Stimulated activated naive CD8-positive, alpha-beta T cell treated with anti-CD3 and anti-CD28 coated beads, Interleukin-15, Interleukin-2, amounts not matched to agents 100 U/mL and 50 U/mL, for 24 hours (primary cell): ENCODE data around the gene NOP58.
"Not testable (repeated sequence)": the region's sequence is repeated elsewhere in the genome, so short reads cannot be mapped to it uniquely, and the experiment has no call there.

ENCODE experiments used
- ATAC-seq: fragments of 150-1000 bp; cut with Tn5 transposase; one replicate; pipeline ENCODE4 v1.10.0; 2021
- DNase-seq: peaks from one replicate; pipeline ENCODE4 v3.0.0; 2021

NOP58 gene

GRCh38 chr2:202265467-202266277, at the start of gene NOP58:
NOP58 (plus strand) TSS chr2:202265763; CDS start chr2:202265942, 179 bp downstream.
- DNase-seq: peak; percentile 88
- peak; percentile 91 for ATAC-seq

- ATAC-seq: no peak
- DNase-seq: no peak
Observed at GRCh38 chr2:202221873-202222272, 43.7 kb upstream of the NOP58 start.

- ATAC-seq: peak; percentile 40
- DNase-seq: no peak
Observed at GRCh38 chr2:202237787-202238233, 27.8 kb upstream of the NOP58 start.

- DNase-seq: peak; percentile 92
- peak; percentile 97 for ATAC-seq
Observed at GRCh38 chr2:202238234-202239197, 27.0 kb upstream of the NOP58 start, which contains the start of gene SUMO1. SUMO1 (minus strand) TSS chr2:202238597; CDS start chr2:202238451, 146 bp downstream.

- DNase-seq, ATAC-seq: not testable (repeated sequence)
Observed at GRCh38 chr2:202247710-202248109, 17.9 kb upstream of the NOP58 start.

GRCh38 chr2:202249521-202250253, 15.9 kb upstream of the NOP58 start:
- ATAC-seq: no peak
- DNase-seq: no peak

GRCh38 chr2:202251494-202251893, 14.1 kb upstream of the NOP58 start:
- ATAC-seq (no peak), DNase-seq (no peak)

GRCh38 chr2:202261531-202261930, 4.0 kb upstream of the NOP58 start:
- ATAC-seq: no peak
- DNase-seq: no peak

- DNase-seq: no peak
- ATAC-seq: no peak
Observed at GRCh38 chr2:202267495-202267894, 1.9 kb downstream of the NOP58 start.

GRCh38 chr2:202269585-202269984, 4.0 kb downstream of the NOP58 start:
- no peak for ATAC-seq

GRCh38 chr2:202270487-202270886, 4.9 kb downstream of the NOP58 start:
- DNase-seq: no peak
- ATAC-seq: no peak

More at GRCh38 chr2:202269585-202269984, 4.0 kb downstream of the NOP58 start:
- no peak for DNase-seq

GRCh38 chr2:202276078-202276720, 10.6 kb downstream of the NOP58 start:
- ATAC-seq: peak; percentile 71
- DNase-seq: not testable (repeated sequence)

- DNase-seq (no peak), ATAC-seq (peak; percentile 84)
Observed at GRCh38 chr2:202278036-202278760, 12.6 kb downstream of the NOP58 start.

- DNase-seq (no peak), ATAC-seq (no peak)
Observed at GRCh38 chr2:202278944-202279343, 13.4 kb downstream of the NOP58 start.

- ATAC-seq (no peak), DNase-seq (no peak)
Observed at GRCh38 chr2:202286595-202286994, 21.0 kb downstream of the NOP58 start.

GRCh38 chr2:202289394-202290204, 24.0 kb downstream of the NOP58 start:
- DNase-seq: no peak
- ATAC-seq: no peak

GRCh38 chr2:202290316-202290715, 24.8 kb downstream of the NOP58 start:
- ATAC-seq (no peak), DNase-seq (no peak)

GRCh38 chr2:202290970-202291369, 25.4 kb downstream of the NOP58 start:
- DNase-seq: no peak
- ATAC-seq: no peak

- ATAC-seq (peak; percentile 81), DNase-seq (no peak)
Observed at GRCh38 chr2:202299712-202300111, 34.1 kb downstream of the NOP58 start.

GRCh38 chr2:202306034-202306433, 40.5 kb downstream of the NOP58 start:
- no peak for ATAC-seq

More at GRCh38 chr2:202306034-202306433, 40.5 kb downstream of the NOP58 start:
- no peak for DNase-seq
